SK-N-SH treated with all-trans-retinoic acid at 6 μM for 48 hours (cell line): Measurements from ENCODE around the gene SDCCAG8.
A peak's percentile ranks its signal among the peaks of the same experiment; 100 is the strongest.

Source experiments
- ATAC-seq: fragments of 200-7000 bp; cut with Tn5 transposase; 3 replicates; pipeline ENCODE4 v1.9.1; 2020; ENCODE audit warnings: mild to moderate bottlenecking, moderate library complexity
- ARNTL ChIP-seq: fragments of 450-650 bp; formaldehyde crosslinking; IDR thresholded peaks from 2 replicates; pipeline ENCODE4 v1.5.0; 2020; ENCODE audit warnings: low read depth, mild to moderate bottlenecking, moderate library complexity, borderline replicate concordance
- BACH2 ChIP-seq: fragments of 250-450 bp; sonication (Bioruptor Pico); IDR thresholded peaks from 2 replicates; pipeline ENCODE4 v1.9.0; 2021; ENCODE audit warnings: mild to moderate bottlenecking, borderline replicate concordance
- CSDC2 ChIP-seq: fragments of 250-450 bp; sonication (Bioruptor Pico); IDR thresholded peaks from 2 replicates; pipeline ENCODE4 v1.5.0; 2020; ENCODE audit warnings: mild to moderate bottlenecking, moderate library complexity
- ESRRG ChIP-seq: fragments of 250-450 bp; sonication (Bioruptor Pico); IDR thresholded peaks from 2 replicates; pipeline ENCODE4 v1.6.1; 2021; ENCODE audit warnings: mild to moderate bottlenecking
- GLIS3 ChIP-seq: fragments of 250-450 bp; sonication (Bioruptor Pico); IDR thresholded peaks from 2 replicates; pipeline ENCODE4 v1.5.0; 2020; ENCODE audit warnings: mild to moderate bottlenecking, moderate library complexity
- ISL1 ChIP-seq: fragments of 250-450 bp; sonication (Bioruptor Pico); IDR thresholded peaks from 2 replicates; pipeline ENCODE4 v2.1.2; 2022; ENCODE audit warnings: mild to moderate bottlenecking, moderate library complexity
- OSR1 ChIP-seq: fragments of 250-450 bp; sonication (Bioruptor Pico); IDR thresholded peaks from 2 replicates; pipeline ENCODE4 v1.8.0; 2022; ENCODE audit warnings: moderate library complexity, mild to moderate bottlenecking, inconsistent platforms
- POU6F1 ChIP-seq: fragments of 250-450 bp; sonication (Bioruptor Pico); IDR thresholded peaks from 2 replicates; pipeline ENCODE4 v1.8.0; 2021; ENCODE audit warnings: low read depth, mild to moderate bottlenecking, moderate library complexity, borderline replicate concordance
- PPARA ChIP-seq: fragments of 250-450 bp; sonication (Bioruptor Pico); IDR thresholded peaks from 2 replicates; pipeline ENCODE4 v1.5.0; 2020; ENCODE audit warnings: mild to moderate bottlenecking, borderline replicate concordance
- RARB ChIP-seq: fragments of 250-450 bp; sonication (Bioruptor Pico); IDR thresholded peaks from 2 replicates; pipeline ENCODE4 v1.8.0; 2021; ENCODE audit warnings: mild to moderate bottlenecking, moderate library complexity
- SNAI2 ChIP-seq: fragments of 250-450 bp; sonication (Bioruptor Pico); IDR thresholded peaks from 2 replicates; pipeline ENCODE4 v1.5.0; 2020; ENCODE audit warnings: mild to moderate bottlenecking, moderate library complexity
- TCF4 ChIP-seq: fragments of 250-450 bp; sonication (Bioruptor Pico); IDR thresholded peaks from 2 replicates; pipeline ENCODE4 v1.8.0; 2021; ENCODE audit warnings: mild to moderate bottlenecking, moderate library complexity, borderline replicate concordance
- TOX ChIP-seq: fragments of 250-450 bp; sonication (Bioruptor Pico); IDR thresholded peaks from 2 replicates; pipeline ENCODE4 v1.8.0; 2021; ENCODE audit warnings: mild to moderate bottlenecking, moderate library complexity, borderline replicate concordance
- TSHZ2 ChIP-seq: fragments of 250-450 bp; sonication (Bioruptor Pico); IDR thresholded peaks from 2 replicates; pipeline ENCODE4 v1.5.0; 2020; ENCODE audit warnings: mild to moderate bottlenecking, moderate library complexity
- ZC3H10 ChIP-seq: fragments of 250-450 bp; sonication (Bioruptor Pico); IDR thresholded peaks from 2 replicates; pipeline ENCODE4 v1.5.1; 2021; ENCODE audit warnings: mild to moderate bottlenecking, moderate library complexity
- ZFP3 ChIP-seq: fragments of 250-450 bp; sonication (Bioruptor Pico); IDR thresholded peaks from 2 replicates; pipeline ENCODE4 v1.5.0; 2020; ENCODE audit warnings: mild to moderate bottlenecking, moderate library complexity
- ZFP30 ChIP-seq: fragments of 450-650 bp; formaldehyde crosslinking; IDR thresholded peaks from 2 replicates; pipeline ENCODE4 v1.5.0; 2022; ENCODE audit warnings: mild to moderate bottlenecking, moderate library complexity
- ZNF565 ChIP-seq: fragments of 450-650 bp; formaldehyde crosslinking; conservative IDR thresholded peaks from 2 replicates; pipeline ENCODE4 v1.5.0; 2020; ENCODE audit warnings: low read depth, mild to moderate bottlenecking, moderate library complexity
- ZNF70 ChIP-seq: fragments of 450-650 bp; formaldehyde crosslinking; IDR thresholded peaks from 2 replicates; pipeline ENCODE4 v1.5.0; 2020; ENCODE audit warnings: mild to moderate bottlenecking, moderate library complexity
- ZNF8 ChIP-seq: fragments of 450-650 bp; formaldehyde crosslinking; IDR thresholded peaks from 2 replicates; pipeline ENCODE4 v1.5.0; 2020; ENCODE audit warnings: mild to moderate bottlenecking, moderate library complexity
- TF ChIP-seq, protein P1 (sequence below): fragments of 250-450 bp; sonication (Bioruptor Pico); IDR thresholded peaks from 2 replicates; pipeline ENCODE4 v1.5.1; 2021; ENCODE audit warnings: mild to moderate bottlenecking, moderate library complexity
- TF ChIP-seq, protein P2 (sequence below): fragments of 250-450 bp; sonication (Bioruptor Pico); IDR thresholded peaks from 2 replicates; pipeline ENCODE4 v1.5.1; 2020; ENCODE audit warnings: low read depth, mild to moderate bottlenecking, moderate library complexity
- TF ChIP-seq, protein P3 (sequence below): fragments of 250-450 bp; sonication (Bioruptor Pico); IDR thresholded peaks from 2 replicates; pipeline ENCODE4 v1.8.0; 2020; ENCODE audit warnings: mild to moderate bottlenecking, moderate library complexity, borderline replicate concordance

The SDCCAG8 gene

GRCh38 chr1:243287123-243287460 lies 31.3 kb downstream of the SDCCAG8 start (continued):
- TF ChIP-seq TSHZ2 (CRISPR knock-in tag) = no peak

- TF ChIP-seq TOX = peak; percentile 80; the same call in 1 of the 2 replicates
- peak; percentile 77 for TF ChIP-seq ZC3H10 (CRISPR knock-in tag)
- no peak for TF ChIP-seq TCF4 (CRISPR knock-in tag)
Measured at GRCh38 chr1:243287652-243288051, 31.8 kb downstream of the SDCCAG8 start.

DNA sequence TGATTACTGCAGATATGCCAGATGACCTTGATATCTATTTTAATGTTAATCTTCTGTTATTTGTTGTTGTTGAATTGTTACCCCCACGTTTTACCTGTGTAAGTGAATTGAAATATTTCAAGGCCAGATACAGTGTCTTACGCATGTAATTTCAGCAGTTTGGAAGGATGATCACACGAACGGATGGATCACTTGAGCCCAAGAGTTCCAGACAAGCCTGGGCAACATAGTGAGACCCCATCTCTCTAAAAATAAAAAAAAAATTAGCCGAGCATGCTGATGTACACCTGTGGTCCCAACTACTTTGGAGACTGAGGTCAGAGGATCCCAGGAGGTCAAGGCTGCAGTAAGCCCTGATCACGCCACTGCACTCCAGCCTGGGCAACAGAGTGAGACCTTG lies 32.2 kb downstream of the SDCCAG8 start:
- TF ChIP-seq ZFP30 (no peak), ARNTL (CRISPR knock-in tag) (no peak), TOX (no peak), ZNF565 (CRISPR knock-in tag) (no peak), ISL1 (CRISPR knock-in tag) (no peak), POU6F1 (CRISPR knock-in tag) (no peak), CSDC2 (CRISPR knock-in tag) (no peak), OSR1 (no peak), ZNF8 (CRISPR knock-in tag) (no peak), ZFP3 (CRISPR knock-in tag) (no peak), SNAI2 (no peak), ESRRG (CRISPR knock-in tag) (no peak), TCF4 (CRISPR knock-in tag) (no peak), GLIS3 (no peak), PPARA (CRISPR knock-in tag) (no peak), ZNF70 (CRISPR knock-in tag) (no peak), ZC3H10 (CRISPR knock-in tag) (no peak)
- TF ChIP-seq, protein P1, sequence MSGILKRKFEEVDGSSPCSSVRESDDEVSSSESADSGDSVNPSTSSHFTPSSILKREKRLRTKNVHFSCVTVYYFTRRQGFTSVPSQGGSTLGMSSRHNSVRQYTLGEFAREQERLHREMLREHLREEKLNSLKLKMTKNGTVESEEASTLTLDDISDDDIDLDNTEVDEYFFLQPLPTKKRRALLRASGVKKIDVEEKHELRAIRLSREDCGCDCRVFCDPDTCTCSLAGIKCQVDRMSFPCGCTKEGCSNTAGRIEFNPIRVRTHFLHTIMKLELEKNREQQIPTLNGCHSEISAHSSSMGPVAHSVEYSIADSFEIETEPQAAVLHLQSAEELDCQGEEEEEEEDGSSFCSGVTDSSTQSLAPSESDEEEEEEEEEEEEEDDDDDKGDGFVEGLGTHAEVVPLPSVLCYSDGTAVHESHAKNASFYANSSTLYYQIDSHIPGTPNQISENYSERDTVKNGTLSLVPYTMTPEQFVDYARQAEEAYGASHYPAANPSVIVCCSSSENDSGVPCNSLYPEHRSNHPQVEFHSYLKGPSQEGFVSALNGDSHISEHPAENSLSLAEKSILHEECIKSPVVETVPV = no peak
- TF ChIP-seq, protein P2, sequence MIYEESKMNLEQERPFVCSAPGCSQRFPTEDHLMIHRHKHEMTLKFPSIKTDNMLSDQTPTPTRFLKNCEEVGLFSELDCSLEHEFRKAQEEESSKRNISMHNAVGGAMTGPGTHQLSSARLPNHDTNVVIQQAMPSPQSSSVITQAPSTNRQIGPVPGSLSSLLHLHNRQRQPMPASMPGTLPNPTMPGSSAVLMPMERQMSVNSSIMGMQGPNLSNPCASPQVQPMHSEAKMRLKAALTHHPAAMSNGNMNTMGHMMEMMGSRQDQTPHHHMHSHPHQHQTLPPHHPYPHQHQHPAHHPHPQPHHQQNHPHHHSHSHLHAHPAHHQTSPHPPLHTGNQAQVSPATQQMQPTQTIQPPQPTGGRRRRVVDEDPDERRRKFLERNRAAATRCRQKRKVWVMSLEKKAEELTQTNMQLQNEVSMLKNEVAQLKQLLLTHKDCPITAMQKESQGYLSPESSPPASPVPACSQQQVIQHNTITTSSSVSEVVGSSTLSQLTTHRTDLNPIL = no peak
- TF ChIP-seq, protein P3, sequence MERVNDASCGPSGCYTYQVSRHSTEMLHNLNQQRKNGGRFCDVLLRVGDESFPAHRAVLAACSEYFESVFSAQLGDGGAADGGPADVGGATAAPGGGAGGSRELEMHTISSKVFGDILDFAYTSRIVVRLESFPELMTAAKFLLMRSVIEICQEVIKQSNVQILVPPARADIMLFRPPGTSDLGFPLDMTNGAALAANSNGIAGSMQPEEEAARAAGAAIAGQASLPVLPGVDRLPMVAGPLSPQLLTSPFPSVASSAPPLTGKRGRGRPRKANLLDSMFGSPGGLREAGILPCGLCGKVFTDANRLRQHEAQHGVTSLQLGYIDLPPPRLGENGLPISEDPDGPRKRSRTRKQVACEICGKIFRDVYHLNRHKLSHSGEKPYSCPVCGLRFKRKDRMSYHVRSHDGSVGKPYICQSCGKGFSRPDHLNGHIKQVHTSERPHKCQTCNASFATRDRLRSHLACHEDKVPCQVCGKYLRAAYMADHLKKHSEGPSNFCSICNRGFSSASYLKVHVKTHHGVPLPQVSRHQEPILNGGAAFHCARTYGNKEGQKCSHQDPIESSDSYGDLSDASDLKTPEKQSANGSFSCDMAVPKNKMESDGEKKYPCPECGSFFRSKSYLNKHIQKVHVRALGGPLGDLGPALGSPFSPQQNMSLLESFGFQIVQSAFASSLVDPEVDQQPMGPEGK (CRISPR knock-in tag) = no peak
- no peak for ATAC-seq

More at GRCh38 chr1:243287652-243288051, 31.8 kb downstream of the SDCCAG8 start:
- ATAC-seq = peak; percentile 59

DNA sequence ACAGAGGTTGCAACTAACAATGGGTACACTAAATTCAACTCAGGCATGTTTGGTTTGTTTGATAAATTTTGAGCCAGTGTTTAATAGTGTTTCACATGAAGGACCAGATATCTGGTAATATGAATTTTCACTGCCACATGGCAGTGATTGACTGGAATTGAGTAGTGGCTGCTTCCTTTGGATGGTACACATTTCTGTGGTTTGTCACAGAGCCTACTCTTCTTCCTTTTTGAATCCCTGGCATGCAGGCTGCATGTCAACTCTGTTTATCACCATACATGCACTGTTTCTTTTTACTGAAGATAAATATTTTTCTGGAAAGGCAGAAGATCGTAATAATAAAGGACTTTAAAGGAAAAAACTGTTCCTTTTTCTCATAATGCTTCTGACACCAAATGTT lies 35.5 kb downstream of the SDCCAG8 start:
- ATAC-seq = peak; percentile 58
- TF ChIP-seq TOX (no peak), ZNF8 (CRISPR knock-in tag) (no peak), ISL1 (CRISPR knock-in tag) (no peak), TSHZ2 (CRISPR knock-in tag) (no peak), OSR1 (no peak), CSDC2 (CRISPR knock-in tag) (no peak), RARB (CRISPR knock-in tag) (no peak), BACH2 (no peak)
- TF ChIP-seq, protein P1 = no peak
